ENCODE data around the gene LHFPL6.

- TF ChIP-seq ZFP36 (IDR thresholded peaks at IDR 0.05; ENCODE audit: borderline replicate concordance, partially characterized antibody) (no peak), CBX8 (IDR thresholded peaks at IDR 0.05) (no peak), REST (IDR thresholded peaks at IDR 0.05) (no peak), EP300 (IDR thresholded peaks at IDR 0.05) (no peak), POLR2A (IDR thresholded peaks at IDR 0.05; ENCODE audit: low read length) (no peak)
- TF ChIP-seq, protein P1, sequence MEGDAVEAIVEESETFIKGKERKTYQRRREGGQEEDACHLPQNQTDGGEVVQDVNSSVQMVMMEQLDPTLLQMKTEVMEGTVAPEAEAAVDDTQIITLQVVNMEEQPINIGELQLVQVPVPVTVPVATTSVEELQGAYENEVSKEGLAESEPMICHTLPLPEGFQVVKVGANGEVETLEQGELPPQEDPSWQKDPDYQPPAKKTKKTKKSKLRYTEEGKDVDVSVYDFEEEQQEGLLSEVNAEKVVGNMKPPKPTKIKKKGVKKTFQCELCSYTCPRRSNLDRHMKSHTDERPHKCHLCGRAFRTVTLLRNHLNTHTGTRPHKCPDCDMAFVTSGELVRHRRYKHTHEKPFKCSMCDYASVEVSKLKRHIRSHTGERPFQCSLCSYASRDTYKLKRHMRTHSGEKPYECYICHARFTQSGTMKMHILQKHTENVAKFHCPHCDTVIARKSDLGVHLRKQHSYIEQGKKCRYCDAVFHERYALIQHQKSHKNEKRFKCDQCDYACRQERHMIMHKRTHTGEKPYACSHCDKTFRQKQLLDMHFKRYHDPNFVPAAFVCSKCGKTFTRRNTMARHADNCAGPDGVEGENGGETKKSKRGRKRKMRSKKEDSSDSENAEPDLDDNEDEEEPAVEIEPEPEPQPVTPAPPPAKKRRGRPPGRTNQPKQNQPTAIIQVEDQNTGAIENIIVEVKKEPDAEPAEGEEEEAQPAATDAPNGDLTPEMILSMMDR (IDR thresholded peaks at IDR 0.05) = no peak
Observed at GRCh38 chr13:39536906-39537305, 66.1 kb downstream of the LHFPL6 start.
